ENCODE data around the gene HBEGF.

The HBEGF gene

DNA sequence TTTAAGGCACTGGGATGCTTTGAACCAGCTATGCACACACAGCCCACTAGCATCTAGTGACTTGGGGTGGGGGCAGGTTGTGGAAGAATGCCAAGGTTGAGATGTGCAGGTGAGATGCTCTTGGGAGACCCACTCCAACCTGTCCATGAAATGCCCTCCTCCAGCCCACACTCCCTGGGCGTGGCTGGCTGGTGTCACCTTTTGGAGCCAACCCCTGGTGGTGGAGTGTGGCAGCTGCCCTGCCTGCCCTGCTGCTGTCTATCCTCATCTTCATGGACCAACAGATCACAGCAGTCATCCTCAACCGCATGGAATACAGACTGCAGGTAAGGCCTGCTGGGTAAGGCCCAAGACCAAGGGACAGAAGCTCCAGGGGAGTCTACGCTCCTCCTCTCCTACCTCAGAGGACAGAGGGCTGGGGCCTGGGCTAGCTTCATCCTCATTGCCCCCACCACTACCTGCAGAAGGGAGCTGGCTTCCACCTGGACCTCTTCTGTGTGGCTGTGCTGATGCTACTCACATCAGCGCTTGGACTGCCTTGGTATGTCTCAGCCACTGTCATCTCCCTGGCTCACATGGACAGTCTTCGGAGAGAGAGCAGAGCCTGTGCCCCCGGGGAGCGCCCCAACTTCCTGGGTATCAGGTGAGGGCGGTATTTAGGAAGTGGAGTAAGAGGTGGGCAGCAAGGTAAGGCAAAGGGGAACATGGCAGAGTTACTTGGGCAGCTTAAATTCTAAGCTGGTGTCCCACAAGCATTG, 21.0 kb upstream of the HBEGF start:
- Mint-ChIP-seq H3K27ac (no peak overlapping the region), H3K36me3 (ENCODE audit: low read depth) (no peaks in the 10 kb centered on the region), H3K27me3 (ENCODE audit: low read depth) (peaks cover 3% of the 10 kb centered on the region), H3K4me3 (no peak overlapping the region), H3K4me1 (no peaks in the 10 kb centered on the region), H3K9me3 (no peaks in the 10 kb centered on the region)
- TF ChIP-seq, protein P1, sequence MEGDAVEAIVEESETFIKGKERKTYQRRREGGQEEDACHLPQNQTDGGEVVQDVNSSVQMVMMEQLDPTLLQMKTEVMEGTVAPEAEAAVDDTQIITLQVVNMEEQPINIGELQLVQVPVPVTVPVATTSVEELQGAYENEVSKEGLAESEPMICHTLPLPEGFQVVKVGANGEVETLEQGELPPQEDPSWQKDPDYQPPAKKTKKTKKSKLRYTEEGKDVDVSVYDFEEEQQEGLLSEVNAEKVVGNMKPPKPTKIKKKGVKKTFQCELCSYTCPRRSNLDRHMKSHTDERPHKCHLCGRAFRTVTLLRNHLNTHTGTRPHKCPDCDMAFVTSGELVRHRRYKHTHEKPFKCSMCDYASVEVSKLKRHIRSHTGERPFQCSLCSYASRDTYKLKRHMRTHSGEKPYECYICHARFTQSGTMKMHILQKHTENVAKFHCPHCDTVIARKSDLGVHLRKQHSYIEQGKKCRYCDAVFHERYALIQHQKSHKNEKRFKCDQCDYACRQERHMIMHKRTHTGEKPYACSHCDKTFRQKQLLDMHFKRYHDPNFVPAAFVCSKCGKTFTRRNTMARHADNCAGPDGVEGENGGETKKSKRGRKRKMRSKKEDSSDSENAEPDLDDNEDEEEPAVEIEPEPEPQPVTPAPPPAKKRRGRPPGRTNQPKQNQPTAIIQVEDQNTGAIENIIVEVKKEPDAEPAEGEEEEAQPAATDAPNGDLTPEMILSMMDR (IDR thresholded peaks at IDR 0.05; ENCODE audit: unreplicated experiment in 3 of 3): no peak

DNA sequence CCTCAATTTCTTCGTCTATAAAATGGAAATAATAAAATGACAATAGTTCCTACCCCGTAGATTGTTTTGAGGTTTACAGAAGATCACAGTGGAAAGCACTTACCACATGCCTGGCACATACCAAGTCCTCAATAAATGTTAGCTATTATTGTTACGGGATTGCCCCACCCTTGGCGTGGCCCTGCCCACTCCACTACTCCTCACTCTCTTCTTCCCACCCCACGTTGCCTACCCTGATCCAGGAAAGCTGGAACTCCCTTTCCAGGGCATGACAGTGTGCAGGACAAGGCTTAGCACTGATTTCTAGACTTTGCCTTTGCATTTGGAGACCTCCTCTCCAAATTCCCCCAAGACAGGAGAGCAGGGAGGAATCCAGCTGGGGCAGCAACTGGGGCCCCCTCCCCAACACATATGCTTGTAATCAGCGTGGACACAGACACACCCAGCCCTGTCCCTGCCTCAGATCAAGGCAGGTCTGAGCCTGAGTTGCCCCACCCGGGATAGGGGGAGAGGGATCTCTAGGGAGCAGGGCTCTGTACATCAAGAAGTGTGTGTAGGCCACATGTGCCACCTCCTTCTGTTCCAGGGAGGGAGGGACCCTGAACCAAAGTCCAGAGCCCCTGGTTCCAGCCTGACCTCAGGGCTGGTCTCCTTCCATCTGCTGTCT, 20.3 kb upstream of the HBEGF start:
- no peak overlapping the region for H3K27ac Mint-ChIP-seq
- H3K27me3 Mint-ChIP-seq (ENCODE audit: low read depth): peaks cover 3% of the 10 kb centered on the region
- no peaks in the 10 kb centered on the region for H3K4me1 Mint-ChIP-seq
- H3K4me3 Mint-ChIP-seq: no peak overlapping the region
- TF ChIP-seq, protein P1 (IDR thresholded peaks at IDR 0.05; ENCODE audit: unreplicated experiment in 3 of 3): no peak
- H3K9me3 Mint-ChIP-seq: no peaks in the 10 kb centered on the region
- no peaks in the 10 kb centered on the region for H3K36me3 Mint-ChIP-seq (ENCODE audit: low read depth)

DNA sequence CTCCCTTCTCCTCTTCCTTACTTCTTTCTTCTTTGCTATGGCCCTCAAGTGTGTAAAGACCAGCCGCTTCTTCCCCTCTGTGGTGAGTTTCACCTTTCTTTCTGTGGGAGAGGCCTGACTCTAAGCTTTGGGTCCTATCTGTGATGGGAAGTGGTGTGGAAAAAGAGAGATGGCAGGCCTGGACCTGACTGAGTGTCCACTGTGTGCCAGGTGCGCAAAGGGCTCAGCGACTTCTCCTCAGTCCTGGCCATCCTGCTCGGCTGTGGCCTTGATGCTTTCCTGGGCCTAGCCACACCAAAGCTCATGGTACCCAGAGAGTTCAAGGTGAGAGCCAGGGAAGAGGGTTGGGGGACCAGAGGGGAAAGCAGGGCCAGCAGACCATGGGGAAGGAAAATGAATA, 19.5 kb upstream of the HBEGF start:
- H3K4me3 Mint-ChIP-seq: no peak overlapping the region

DNA sequence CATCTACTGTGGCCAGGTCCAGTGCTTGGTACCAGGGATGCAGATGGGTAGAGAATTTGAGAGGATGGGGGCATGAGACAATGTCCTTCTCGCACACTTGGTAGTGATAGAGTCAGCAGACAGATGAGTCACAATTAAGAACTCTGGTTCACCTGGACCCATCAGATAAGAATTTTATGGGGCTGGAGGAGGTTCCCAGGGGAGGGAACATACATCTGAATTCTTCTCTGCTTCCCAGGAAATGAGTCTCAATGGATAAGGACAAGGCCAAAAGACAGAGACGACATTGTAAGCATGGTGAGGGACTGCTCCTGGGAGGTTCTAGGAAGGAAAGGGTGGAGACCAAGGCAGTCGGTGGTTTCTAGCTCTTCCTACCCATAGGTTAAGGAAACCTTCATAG, 18.9 kb upstream of the HBEGF start:
- H3K9me3 Mint-ChIP-seq: no peaks in the 10 kb centered on the region
- TF ChIP-seq, protein P1 (IDR thresholded peaks at IDR 0.05; ENCODE audit: unreplicated experiment in 3 of 3): no peak
- no peak overlapping the region for H3K27ac Mint-ChIP-seq
- H3K4me3 Mint-ChIP-seq: no peak overlapping the region
- H3K4me1 Mint-ChIP-seq: no peaks in the 10 kb centered on the region
- peaks cover 3% of the 10 kb centered on the region for H3K27me3 Mint-ChIP-seq (ENCODE audit: low read depth)
- H3K36me3 Mint-ChIP-seq (ENCODE audit: low read depth): no peaks in the 10 kb centered on the region

More for the DNA sequence above, 19.5 kb upstream of the HBEGF start:
- no peaks in the 10 kb centered on the region for H3K9me3 Mint-ChIP-seq
- H3K27me3 Mint-ChIP-seq (ENCODE audit: low read depth): peaks cover 3% of the 10 kb centered on the region
- no peaks in the 10 kb centered on the region for H3K36me3 Mint-ChIP-seq (ENCODE audit: low read depth)
- no peak overlapping the region for H3K27ac Mint-ChIP-seq
- TF ChIP-seq, protein P1 (IDR thresholded peaks at IDR 0.05; ENCODE audit: unreplicated experiment in 3 of 3): no peak
- no peaks in the 10 kb centered on the region for H3K4me1 Mint-ChIP-seq

DNA sequence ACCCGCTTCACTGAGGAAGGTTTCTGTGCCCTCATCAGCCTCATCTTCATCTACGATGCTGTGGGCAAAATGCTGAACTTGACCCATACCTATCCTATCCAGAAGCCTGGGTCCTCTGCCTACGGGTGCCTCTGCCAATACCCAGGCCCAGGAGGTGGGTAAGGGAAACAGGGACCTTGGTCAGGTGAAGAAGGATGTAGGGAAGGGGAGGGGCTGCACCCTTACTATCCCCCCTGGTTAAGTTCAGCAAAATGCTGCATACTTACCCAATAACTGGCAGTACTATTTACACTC, 18.0 kb upstream of the HBEGF start:
- H3K4me3 Mint-ChIP-seq: no peak overlapping the region
- TF ChIP-seq, protein P1 (IDR thresholded peaks at IDR 0.05; ENCODE audit: unreplicated experiment in 3 of 3): no peak

More for the DNA sequence above, 18.0 kb upstream of the HBEGF start:
- H3K9me3 Mint-ChIP-seq: no peaks in the 10 kb centered on the region
- no peaks in the 10 kb centered on the region for H3K4me1 Mint-ChIP-seq
- H3K36me3 Mint-ChIP-seq (ENCODE audit: low read depth): no peaks in the 10 kb centered on the region
- H3K27ac Mint-ChIP-seq: no peak overlapping the region
- H3K27me3 Mint-ChIP-seq (ENCODE audit: low read depth): peaks cover 3% of the 10 kb centered on the region

All from nephron (organoid).